GM21515 (cell line): ENCODE measurements around the gene ABCC9.

Source experiments
- ATAC-seq: cut with Tn5 transposase; IDR thresholded peaks from one replicate; pipeline ENCODE4 v1.9.1; 2021; ENCODE audit not compliant: unreplicated experiment

The ABCC9 gene

DNA sequence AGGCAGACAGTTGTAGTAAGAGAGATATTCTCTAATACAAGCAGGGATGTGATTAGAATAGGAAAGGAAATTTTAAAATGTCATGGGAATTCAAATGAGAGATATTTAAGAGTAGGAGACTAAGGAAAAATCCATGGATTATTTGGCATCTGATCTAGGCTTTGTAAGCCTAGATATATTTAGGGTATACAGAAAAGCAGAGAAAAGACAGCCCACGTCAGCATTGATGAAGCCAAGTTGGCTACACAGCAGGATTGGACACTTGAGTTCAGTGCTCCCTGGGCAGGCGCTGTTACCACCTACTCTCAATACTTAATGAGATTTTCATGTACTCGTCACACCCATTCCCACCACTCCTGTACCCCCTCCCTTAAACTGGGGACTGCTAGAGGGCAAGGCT is 165.1 kb downstream of the ABCC9 start:
- ATAC-seq: no peak

DNA sequence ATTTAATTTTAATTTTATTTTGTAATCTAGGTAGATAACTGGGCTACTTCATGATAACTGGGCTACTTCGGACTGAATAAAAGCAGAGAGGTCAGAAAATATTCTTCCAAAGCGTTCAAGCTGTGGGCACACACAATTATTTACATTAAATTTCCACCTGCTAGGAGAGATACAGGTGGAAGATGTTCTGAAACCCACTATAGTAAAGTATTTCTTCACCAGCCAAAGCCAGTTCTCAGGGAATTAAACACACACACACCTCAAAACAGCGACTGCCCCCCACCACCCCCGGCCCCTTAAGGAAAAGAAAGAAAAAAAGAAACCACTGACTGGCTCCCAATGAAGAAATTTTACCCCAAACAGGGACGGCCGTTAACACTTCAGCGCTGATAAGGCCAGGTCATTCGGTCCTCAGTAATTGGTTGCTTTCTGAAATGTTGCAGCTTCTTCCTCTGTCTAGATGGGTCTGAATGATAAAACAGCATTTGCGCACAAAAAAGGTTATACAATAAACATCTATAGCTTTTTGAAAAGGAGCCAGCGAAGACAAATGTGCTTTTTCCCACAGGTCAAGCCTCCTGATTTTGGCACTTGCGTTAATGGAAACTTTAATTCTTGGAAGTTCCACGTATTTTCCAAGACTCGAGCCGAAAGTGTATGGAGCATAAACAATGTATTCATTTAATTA is 165.9 kb downstream of the ABCC9 start:
- ATAC-seq: no peak

- ATAC-seq: no peak
These were observed 166.7 kb downstream of the ABCC9 start, which contains the start of gene KCNJ8 for GRCh38 chr12:21774358-21775132. KCNJ8 (minus strand) TSS chr12:21774706; CDS start chr12:21773616, 1,090 bp downstream.

GRCh38 chr12:21773806-21774205 is 167.4 kb downstream of the ABCC9 start:
- ATAC-seq: no peak

GRCh38 chr12:21773263-21773741 is 167.9 kb downstream of the ABCC9 start:
- no peak for ATAC-seq

DNA sequence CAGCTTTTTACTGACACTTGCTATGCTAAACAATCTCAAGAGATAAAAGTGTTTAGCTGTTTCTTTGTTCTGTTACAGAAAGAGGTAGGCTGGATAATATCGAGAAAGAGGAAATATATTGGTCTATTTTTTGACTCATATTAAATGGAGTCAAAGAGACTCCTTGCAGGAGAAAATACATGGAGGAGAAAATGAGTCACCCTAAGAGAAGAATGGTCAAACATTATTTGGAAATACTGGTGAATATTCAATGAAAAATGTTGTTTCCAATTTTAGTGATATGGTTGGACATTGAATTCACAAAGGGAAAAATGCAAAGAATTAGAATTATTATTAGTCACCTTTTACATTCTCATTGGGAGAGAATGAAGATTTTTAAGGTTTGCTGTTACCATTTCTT is 169.9 kb downstream of the ABCC9 start:
- ATAC-seq: no peak

- ATAC-seq: no peak
These were observed 171.9 kb downstream of the ABCC9 start for GRCh38 chr12:21769307-21769706.

- no peak for ATAC-seq
These were observed 174.8 kb downstream of the ABCC9 start for GRCh38 chr12:21766403-21766802.

GRCh38 chr12:21764950-21765349 is 176.3 kb downstream of the ABCC9 start:
- ATAC-seq: no peak

- no peak for ATAC-seq
These were observed 177.2 kb downstream of the ABCC9 start for GRCh38 chr12:21764065-21764464.

- ATAC-seq: no peak
These were observed 177.7 kb downstream of the ABCC9 start for GRCh38 chr12:21763531-21763930.

DNA sequence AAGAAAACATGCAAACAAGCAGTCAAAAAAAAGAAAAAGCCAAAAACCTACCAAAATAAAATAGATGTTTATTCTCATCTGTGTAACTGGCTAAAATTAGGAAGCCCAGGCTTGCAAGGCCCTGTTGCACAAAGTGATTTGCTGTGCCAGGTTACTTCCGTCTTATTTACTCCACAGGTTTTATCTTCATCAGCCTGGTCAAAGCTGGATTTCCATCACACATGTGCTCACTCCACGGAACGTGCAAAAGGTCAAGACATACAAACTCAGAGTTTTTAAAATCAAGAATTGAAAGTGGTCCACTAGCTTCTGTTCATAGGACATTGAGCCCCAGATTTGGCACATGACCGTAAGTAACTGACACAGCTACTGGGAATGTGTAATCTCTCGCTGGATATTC is 181.5 kb downstream of the ABCC9 start:
- ATAC-seq: no peak

DNA sequence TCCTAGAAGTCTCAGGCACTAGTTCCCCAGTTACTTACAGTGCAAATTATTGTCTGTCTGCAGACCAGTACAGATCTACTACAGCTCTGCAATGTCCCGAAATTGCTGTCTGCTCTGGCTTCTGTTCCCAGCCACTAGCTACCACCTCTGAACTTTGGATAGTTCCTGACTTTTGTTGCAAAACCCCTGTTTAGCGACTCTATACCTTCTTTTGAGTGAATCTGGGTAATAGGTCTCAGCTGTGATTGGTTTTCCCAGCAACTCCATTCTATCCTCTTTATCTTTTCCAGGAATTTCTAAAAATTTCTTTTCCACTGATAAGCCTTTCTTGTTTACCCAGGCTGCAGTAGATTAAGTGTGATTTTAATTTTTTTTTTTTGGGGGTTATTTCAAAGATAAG is 183.5 kb downstream of the ABCC9 start:
- no peak for ATAC-seq

DNA sequence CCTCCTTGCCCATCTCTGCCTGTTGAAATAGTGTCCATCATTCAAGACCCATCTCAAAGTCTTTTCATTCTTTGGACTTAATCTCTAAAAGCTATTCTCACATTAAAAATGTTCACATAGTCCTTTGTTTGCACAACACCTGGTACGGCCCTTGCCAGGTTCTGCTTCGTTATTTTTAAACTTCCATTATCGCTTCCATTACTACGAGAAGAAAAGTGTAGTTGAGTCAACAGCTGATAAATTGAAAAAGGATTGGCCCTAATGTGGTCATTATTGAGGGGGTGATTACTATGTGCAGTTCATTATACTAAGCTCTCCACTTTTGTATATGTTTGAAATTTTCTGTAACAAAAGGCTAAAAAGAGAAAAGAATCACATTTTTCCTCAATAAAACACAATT is 184.5 kb downstream of the ABCC9 start:
- ATAC-seq: no peak

DNA sequence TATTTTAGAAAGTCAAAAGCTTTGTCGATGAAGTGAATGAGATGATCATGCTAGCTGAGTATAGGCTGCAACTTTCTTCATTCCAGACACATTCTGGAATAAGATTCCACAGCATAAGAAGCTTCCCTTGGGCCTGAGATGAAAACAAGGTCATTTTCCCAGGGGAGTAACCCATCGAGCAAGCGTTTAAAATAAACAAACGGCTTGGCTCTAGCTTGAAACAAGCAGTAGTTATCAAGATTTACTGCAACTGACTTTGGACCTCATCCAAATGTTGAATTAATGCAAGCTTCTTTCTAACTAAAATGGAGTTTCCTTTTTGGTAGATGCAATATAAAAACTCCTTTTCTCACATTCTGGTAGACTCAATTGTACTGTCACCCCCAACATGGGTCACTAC is 189.7 kb downstream of the ABCC9 start:
- ATAC-seq: no peak
